HepG2 (cell line): ENCODE measurements around the gene GABRB1. TPM values are rescaled to one million over a fixed set of nuclear protein-coding genes. Genes with fewer than 3 reads are reported as not detected.

Experiments used
- ATAC-seq: fragments of 200-7000 bp; cut with Tn5 transposase; 3 replicates; pipeline ENCODE4 v1.9.1; 2020; ENCODE audit warnings: mild to moderate bottlenecking, moderate library complexity
- BruUV-seq: library from RNA; stranded (reverse); fragments of 400-500 nt; replicated peaks from 2 replicates; lab custom pipeline; 2021; lab: Mats Ljungman, UMichigan
- CTCF ChIA-PET: fragments of 300-600 bp; formaldehyde crosslinking; extraction: SDS; loops from one replicate; lab custom pipeline; 2021; ENCODE audit warnings: low total read pairs, inconsistent platforms, low intra/inter-chr PET ratio; lab: Yijun Ruan, JAX
- POLR2A ChIA-PET: fragments of 350-600 bp; sonication (Branson Sonifier 250); formaldehyde crosslinking; loops from one replicate; lab custom pipeline; 2020; ENCODE audit warnings: antibody characterized with exemption, inconsistent platforms; lab: Yijun Ruan, JAX
- DNase-seq: peaks from one replicate; pipeline ENCODE4 v3.0.0-alpha.2; 2015; ENCODE audit warnings: low spot score
- FAIRE-seq: peaks from 3 replicates; lab custom pipeline; 2011; peaks lifted over from hg19 to GRCh38; lab: Jason Lieb, UNC
- H2AFZ ChIP-seq: one replicate; pipeline ENCODE4 v1.6.1; 2011; ENCODE audit warnings: low read length, inconsistent platforms
- H3K27ac ChIP-seq: fragments of 300-600 bp; 3 replicates; pipeline ENCODE4 v1.8.0; 2011; ENCODE audit warnings: mixed run types, mild to moderate bottlenecking, mixed read lengths, low read length, inconsistent platforms; ENCODE audit not compliant: insufficient read depth; ENCODE audit errors: extremely low read length
- H3K27me3 ChIP-seq, 2 experiments: fragments of 200-600 bp in 1 of 2; 2 replicates in 1 of 2; 3 replicates in 1 of 2; pipeline versions ENCODE4 v1.6.0 to v1.8.0; 2011; ENCODE audit warnings: low read length in 2 of 2, mild to moderate bottlenecking in 2 of 2, moderate library complexity in 2 of 2, inconsistent platforms in 1 of 2; ENCODE audit not compliant: insufficient read depth in 2 of 2, control insufficient read depth in 1 of 2
- H3K36me3 ChIP-seq, 2 experiments: fragments of 200-600 bp in 1 of 2; replicated peaks in 1 of 2; 2 replicates in 1 of 2; 3 replicates in 1 of 2; pipeline versions ENCODE4 v1.5.1 to v1.8.0; 2011; ENCODE audit warnings: low read length in 2 of 2, inconsistent platforms in 1 of 2; ENCODE audit not compliant: insufficient read depth in 2 of 2, control insufficient read depth in 1 of 2
- H3K4me1 ChIP-seq: 2 replicates; pipeline ENCODE4 v1.5.1; 2012; ENCODE audit warnings: low read length, inconsistent platforms; ENCODE audit not compliant: insufficient read depth
- H3K4me2 ChIP-seq: 2 replicates; pipeline ENCODE4 v1.6.0; 2011; ENCODE audit warnings: low read depth, low read length, inconsistent platforms
- H3K4me3 ChIP-seq, 3 experiments: fragments of 200-600 bp in 1 of 3; sonication (generic), shearing (Covaris generic) in 1 of 3; replicated peaks in 1 of 3; 2 replicates each; pipeline ENCODE4 v1.5.1; 2011 to 2016; ENCODE audit warnings: low read length in 3 of 3, inconsistent platforms in 2 of 3, low read depth in 2 of 3, mild to moderate bottlenecking in 2 of 3, control low read depth in 1 of 3, mixed read lengths in 1 of 3; ENCODE audit not compliant: insufficient read depth in 1 of 3
- H3K79me2 ChIP-seq: one replicate; pipeline ENCODE4 v1.6.1; 2011; ENCODE audit warnings: low read length, inconsistent platforms; ENCODE audit not compliant: insufficient read depth
- H3K9ac ChIP-seq: 2 replicates; pipeline ENCODE4 v1.6.0; 2011; ENCODE audit warnings: mild to moderate bottlenecking, low read depth, low read length, inconsistent platforms; ENCODE audit not compliant: insufficient read depth
- H3K9me3 ChIP-seq: 2 replicates; pipeline ENCODE4 v1.5.1; 2012; ENCODE audit warnings: mild to moderate bottlenecking, low read length
- H4K20me1 ChIP-seq: 2 replicates; pipeline ENCODE4 v1.6.0; 2011; ENCODE audit warnings: inconsistent platforms, mild to moderate bottlenecking, low read length, moderate library complexity; ENCODE audit not compliant: insufficient read depth
- ARNT ChIP-seq: fragments of 450-650 bp; IDR thresholded peaks from 2 replicates; pipeline ENCODE4 v1.6.1; 2017
- BATF2 ChIP-seq: sonication (generic); formaldehyde crosslinking; IDR thresholded peaks from 2 replicates; pipeline ENCODE4 v1.8.0; 2022; ENCODE audit warnings: mild to moderate bottlenecking, missing genetic modification reagents, moderate library complexity
- CERS6 ChIP-seq: sonication (generic); formaldehyde crosslinking; IDR thresholded peaks from 2 replicates; pipeline ENCODE4 v1.5.0; 2020; ENCODE audit warnings: missing genetic modification reagents
- FOXP4 ChIP-seq: sonication (generic); formaldehyde crosslinking; IDR thresholded peaks from 2 replicates; pipeline ENCODE4 v1.4.0; 2020; ENCODE audit warnings: missing genetic modification reagents
- MYPOP ChIP-seq: sonication (generic); formaldehyde crosslinking; IDR thresholded peaks from 2 replicates; pipeline ENCODE4 v1.8.1; 2023; ENCODE audit warnings: mild to moderate bottlenecking, moderate library complexity, missing genetic modification reagents
- NKX3-1 ChIP-seq: sonication (generic); formaldehyde crosslinking; IDR thresholded peaks from 2 replicates; pipeline ENCODE4 v1.5.0; 2020; ENCODE audit warnings: missing genetic modification reagents
- PAX8 ChIP-seq: sonication (generic); formaldehyde crosslinking; IDR thresholded peaks from 2 replicates; pipeline ENCODE4 v1.8.0; 2022; ENCODE audit warnings: mild to moderate bottlenecking, missing genetic modification reagents, borderline replicate concordance
- SMARCC2 ChIP-seq: fragments of 450-650 bp; IDR thresholded peaks from 2 replicates; pipeline ENCODE4 v1.6.1; 2017; ENCODE audit warnings: antibody characterized with exemption, mild to moderate bottlenecking
- TBL1XR1 ChIP-seq: fragments of 150-350 bp; IDR thresholded peaks from 2 replicates; pipeline ENCODE4 v1.6.1; 2014; ENCODE audit warnings: borderline replicate concordance, low read length; ENCODE audit not compliant: partially characterized antibody
- THAP11 ChIP-seq: IDR thresholded peaks from 2 replicates; pipeline ENCODE4 v1.6.1; 2016; ENCODE audit warnings: missing biosample characterization, missing genetic modification reagents
- TRIM22 ChIP-seq: fragments of 450-650 bp; IDR thresholded peaks from 2 replicates; pipeline ENCODE4 v1.6.1; 2017
- ZC3H13 ChIP-seq: sonication (generic); formaldehyde crosslinking; IDR thresholded peaks from 2 replicates; pipeline ENCODE4 v1.8.1; 2023; ENCODE audit warnings: mild to moderate bottlenecking, missing genetic modification reagents, moderate library complexity
- ZNF101 ChIP-seq: sonication (generic); formaldehyde crosslinking; IDR thresholded peaks from 2 replicates; pipeline ENCODE4 v1.4.0; 2020; ENCODE audit warnings: mild to moderate bottlenecking, low read depth, missing genetic modification reagents, borderline replicate concordance
- ZNF281 ChIP-seq: sonication (generic); formaldehyde crosslinking; IDR thresholded peaks from 2 replicates; pipeline ENCODE4 v1.4.0; 2020; ENCODE audit warnings: missing genetic modification reagents, borderline replicate concordance
- ZNF343 ChIP-seq: sonication (generic); formaldehyde crosslinking; IDR thresholded peaks from 2 replicates; pipeline ENCODE4 v1.4.0; 2020; ENCODE audit warnings: mild to moderate bottlenecking, missing genetic modification reagents
- ZNF768 ChIP-seq: sonication (generic); formaldehyde crosslinking; IDR thresholded peaks from 2 replicates; pipeline ENCODE4 v1.4.0; 2020; ENCODE audit warnings: missing genetic modification reagents
- WGBS: methylation state at CpG from one replicate; pipeline ENCODE4 v1.1.6; 2017; ENCODE audit warnings: low lambda C conversion rate; 5-methylcytosine and 5-hydroxymethylcytosine counted together
- in situ Hi-C: cut with HindIII; loops from 2 replicates; pipeline ENCODE4 v1.10.0; 2017; ENCODE audit warnings: low pct_unique_long_range_greater_than_20kb; ENCODE audit not compliant: extremely low pct_ligation_motif_present
- intact Hi-C: fragments of 100-400 bp; cut with micrococcal nuclease; formaldehyde crosslinking; loops from one replicate; pipeline ENCODE4 v1.10.0; 2022; ENCODE audit not compliant: unreplicated experiment
- polyA plus RNA-seq, 8 experiments: library from polyadenylated mRNA; depleted of rRNA in 3 of 8; stranded (reverse) in 7 of 8; unstranded in 1 of 8; fragments of >200 nt; fragmentation: Illumina TruSeq in 4 of 8; extraction: Trizol in 4 of 8; gene quantifications; 2 replicates each; pipeline versions ENCODE4 v1.2.1 to v1.2.3, GENCODE V29; 2011 to 2016; ENCODE audit warnings: low read depth in 4 of 8, missing spikeins in 1 of 8, mixed read lengths in 1 of 8; ENCODE audit not compliant: insufficient read depth in 1 of 8
- total RNA-seq, 5 experiments: library from RNA; depleted of rRNA; stranded (reverse); fragments of >200 nt; fragmentation: Illumina TruSeq; extraction: Trizol; gene quantifications; 2 replicates each; pipeline ENCODE4 v1.2.3, GENCODE V29; 2016; ENCODE audit warnings: low read depth in 1 of 5

Gene GABRB1
- total and polyA plus RNA-seq, 2 of the 13 experiments (the other 11 are each of a cell fraction or from before 2014, with no cell fraction given), result not detected

GRCh38 chr4:47355568-47355967 is 324.2 kb downstream of the GABRB1 start (continued):
- TF ChIP-seq SMARCC2, result no peak
- TF ChIP-seq TRIM22, result no peak
- TF ChIP-seq ZNF768 (CRISPR knock-in tag), result no peak
- TF ChIP-seq ZNF281 (CRISPR knock-in tag), result no peak
- no peak for TF ChIP-seq TBL1XR1
- TF ChIP-seq THAP11 (CRISPR knock-in tag), result no peak
- no peak for TF ChIP-seq PAX8 (CRISPR knock-in tag)

- in situ Hi-C loops, result no loop called here
- ChIA-PET CTCF (no interaction called here), POLR2A (no interaction called here)
- WGBS, result 18% methylated on average over 4 of the region's 4 CpGs
- H3K79me2 ChIP-seq, result no peaks in the 10 kb centered on the region
- ATAC-seq (no peak), DNase-seq (no peak), FAIRE-seq (no peak)
- H2AFZ ChIP-seq, result no peak overlapping the region
- no peaks in the 10 kb centered on the region for H3K4me1 ChIP-seq
- BruUV-seq, result no TSS peak
- no peaks in the 10 kb centered on the region for H3K36me3 ChIP-seq
- no peak overlapping the region for H3K9ac ChIP-seq
- no peaks in the 10 kb centered on the region for H3K9me3 ChIP-seq
- no peak overlapping the region for H3K4me2 ChIP-seq
- H3K27me3 ChIP-seq, result no peaks in the 10 kb centered on the region
- no peak overlapping the region for H3K4me3 ChIP-seq
- H4K20me1 ChIP-seq, result no peaks in the 10 kb centered on the region
- intact Hi-C loops, result no loop called here
- H3K27ac ChIP-seq, result no peak overlapping the region
- TF ChIP-seq MYPOP (CRISPR knock-in tag) (no peak), ZNF101 (no peak), ARNT (no peak), NKX3-1 (CRISPR knock-in tag) (no peak), FOXP4 (no peak), ZC3H13 (CRISPR knock-in tag) (no peak), CERS6 (CRISPR knock-in tag) (no peak), BATF2 (CRISPR knock-in tag) (no peak), ZNF343 (CRISPR knock-in tag) (no peak)
These were observed 328.5 kb downstream of the GABRB1 start for GRCh38 chr4:47359891-47360290.
